KMS-11 (cell line): Measurements from ENCODE around the gene TMEM212.

Experiments used
- H2AFZ ChIP-seq: fragments of 200-600 bp; sonication (generic); 2 replicates; pipeline ENCODE4 v1.6.1; 2016; ENCODE audit warnings: antibody characterized with exemption, mixed run types, low read depth
- H3K27ac ChIP-seq: fragments of 200-600 bp; sonication (generic); 2 replicates; pipeline ENCODE4 v1.6.1; 2016; ENCODE audit warnings: mild to moderate bottlenecking, mixed run types
- H3K27me3 ChIP-seq: fragments of 200-600 bp; sonication (generic); 2 replicates; pipeline ENCODE4 v1.6.1; 2017; ENCODE audit warnings: mild to moderate bottlenecking, low read depth, mixed run types, moderate library complexity; ENCODE audit not compliant: insufficient read depth
- H3K36me3 ChIP-seq: fragments of 200-600 bp; sonication (generic); 2 replicates; pipeline ENCODE4 v1.6.1; 2017; ENCODE audit warnings: mild to moderate bottlenecking, mixed run types; ENCODE audit not compliant: insufficient read depth
- H3K4me1 ChIP-seq: fragments of 200-600 bp; sonication (generic); 2 replicates; pipeline ENCODE4 v1.6.1; 2016; ENCODE audit warnings: mild to moderate bottlenecking, low read depth, mixed run types; ENCODE audit not compliant: poor library complexity, severe bottlenecking
- H3K4me2 ChIP-seq: fragments of 200-600 bp; sonication (generic); 2 replicates; pipeline ENCODE4 v1.7.0; 2016; ENCODE audit warnings: mild to moderate bottlenecking, mixed run types
- H3K4me3 ChIP-seq: fragments of 200-600 bp; sonication (generic); IDR thresholded peaks from 2 replicates; pipeline ENCODE4 v1.6.1; 2017; ENCODE audit warnings: low read depth, low read length, mixed read lengths; ENCODE audit not compliant: insufficient read depth
- H3K79me2 ChIP-seq: fragments of 200-600 bp; sonication (generic); 2 replicates; pipeline ENCODE4 v1.6.1; 2016; ENCODE audit warnings: low read depth, mixed run types; ENCODE audit not compliant: insufficient read depth
- H3K9ac ChIP-seq: fragments of 200-600 bp; sonication (generic); 2 replicates; pipeline ENCODE4 v1.6.1; 2016; ENCODE audit warnings: mild to moderate bottlenecking, mixed run types
- H4K20me1 ChIP-seq: fragments of 200-600 bp; sonication (generic); 2 replicates; pipeline ENCODE4 v1.6.1; 2016; ENCODE audit warnings: mild to moderate bottlenecking, mixed run types; ENCODE audit not compliant: insufficient read depth
- TF ChIP-seq, protein P1 (sequence below): fragments of 200-600 bp; sonication (generic); conservative IDR thresholded peaks from 2 replicates; pipeline ENCODE4 v1.6.1; 2017; ENCODE audit warnings: low read depth, mild to moderate bottlenecking, antibody characterized with exemption, low read length, moderate library complexity, mixed read lengths

Gene TMEM212

DNA sequence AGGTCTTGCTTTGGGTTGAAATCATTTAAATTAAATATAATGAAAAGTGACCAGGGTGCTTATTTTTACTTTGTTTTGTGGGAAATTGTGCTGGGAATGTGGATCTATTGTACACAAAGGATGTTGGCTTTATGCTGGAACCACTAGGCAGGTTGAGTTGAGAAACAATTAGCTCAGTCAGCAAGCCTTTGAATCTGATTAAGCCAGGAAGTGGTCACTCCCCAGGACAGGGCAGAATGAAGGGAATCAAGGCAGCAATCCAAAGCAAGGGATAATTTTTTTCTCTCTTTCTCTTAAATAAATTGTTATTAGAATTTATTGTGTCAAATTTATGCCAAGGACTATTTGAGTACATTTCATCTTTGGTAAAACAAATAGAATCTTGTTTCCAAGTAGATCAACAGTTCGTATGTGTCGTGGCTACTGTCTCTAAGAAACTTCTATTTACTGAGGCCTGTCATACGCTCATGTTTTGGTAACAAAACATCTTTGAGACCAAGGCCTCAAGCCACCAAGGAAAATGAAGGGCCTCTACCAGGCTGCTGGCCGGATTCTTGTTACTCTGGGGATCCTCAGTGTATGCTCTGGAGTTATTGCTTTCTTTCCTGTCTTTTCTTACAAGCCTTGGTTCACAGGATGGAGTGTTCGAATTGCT is at the start of gene TMEM212:
TMEM212 (plus strand) TSS at position 486 of the 655 bp plus-strand sequence; CDS start at position 521, 35 bp downstream.
- Histone ChIP-seq H3K27me3 (no peaks in the 10 kb centered on the region), H3K79me2 (no peaks in the 10 kb centered on the region), H2AFZ (no peak within 1 kb of the TSS), H3K9ac (no peak within 1 kb of the TSS), H3K4me1 (no peaks in the 10 kb centered on the region), H4K20me1 (no peaks in the 10 kb centered on the region), H3K4me2 (no peak within 1 kb of the TSS), H3K27ac (no peak within 1 kb of the TSS), H3K4me3 (no peak within 1 kb of the TSS), H3K36me3 (no peaks in the 10 kb centered on the region)
- TF ChIP-seq, protein P1, sequence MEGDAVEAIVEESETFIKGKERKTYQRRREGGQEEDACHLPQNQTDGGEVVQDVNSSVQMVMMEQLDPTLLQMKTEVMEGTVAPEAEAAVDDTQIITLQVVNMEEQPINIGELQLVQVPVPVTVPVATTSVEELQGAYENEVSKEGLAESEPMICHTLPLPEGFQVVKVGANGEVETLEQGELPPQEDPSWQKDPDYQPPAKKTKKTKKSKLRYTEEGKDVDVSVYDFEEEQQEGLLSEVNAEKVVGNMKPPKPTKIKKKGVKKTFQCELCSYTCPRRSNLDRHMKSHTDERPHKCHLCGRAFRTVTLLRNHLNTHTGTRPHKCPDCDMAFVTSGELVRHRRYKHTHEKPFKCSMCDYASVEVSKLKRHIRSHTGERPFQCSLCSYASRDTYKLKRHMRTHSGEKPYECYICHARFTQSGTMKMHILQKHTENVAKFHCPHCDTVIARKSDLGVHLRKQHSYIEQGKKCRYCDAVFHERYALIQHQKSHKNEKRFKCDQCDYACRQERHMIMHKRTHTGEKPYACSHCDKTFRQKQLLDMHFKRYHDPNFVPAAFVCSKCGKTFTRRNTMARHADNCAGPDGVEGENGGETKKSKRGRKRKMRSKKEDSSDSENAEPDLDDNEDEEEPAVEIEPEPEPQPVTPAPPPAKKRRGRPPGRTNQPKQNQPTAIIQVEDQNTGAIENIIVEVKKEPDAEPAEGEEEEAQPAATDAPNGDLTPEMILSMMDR: no peak

DNA sequence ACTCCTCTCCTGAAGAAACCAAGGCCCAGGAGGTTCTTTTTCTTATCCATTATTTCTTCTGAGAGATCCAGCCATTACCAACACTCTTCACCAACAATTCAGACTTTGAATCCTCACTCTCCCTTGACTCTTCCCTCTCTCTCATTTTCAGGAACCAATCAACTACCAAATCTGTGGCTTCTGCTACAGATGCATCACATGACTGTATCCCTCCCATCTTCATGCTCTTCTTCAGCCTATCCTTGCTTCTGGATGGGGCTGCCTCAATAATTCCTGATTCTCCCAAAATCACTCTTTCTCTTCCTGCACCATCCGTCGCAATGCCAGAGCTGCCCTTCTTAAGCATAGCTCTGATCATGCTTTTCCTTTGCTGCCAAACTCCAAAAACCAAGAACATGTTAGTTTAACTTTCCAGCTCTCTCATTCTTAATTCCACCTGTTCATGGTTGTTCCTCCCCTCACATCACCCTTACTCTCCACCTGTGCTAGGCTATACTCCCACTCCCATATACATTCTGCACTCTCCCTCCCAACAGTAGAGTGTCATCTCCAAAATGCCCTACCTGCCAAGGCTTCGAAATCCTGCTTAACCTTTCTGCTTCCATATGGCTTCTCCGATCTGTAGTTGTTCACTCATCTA is 46.4 kb upstream of the TMEM212 start:
- H3K9ac ChIP-seq: no peak overlapping the region
- H3K4me2 ChIP-seq: no peak overlapping the region
- H3K27me3 ChIP-seq: no peaks in the 10 kb centered on the region
- H3K79me2 ChIP-seq: no peaks in the 10 kb centered on the region
- H3K4me3 ChIP-seq: no peak overlapping the region
- no peak overlapping the region for H2AFZ ChIP-seq
- H3K27ac ChIP-seq: no peak overlapping the region
- TF ChIP-seq, protein P1: no peak
- no peaks in the 10 kb centered on the region for H4K20me1 ChIP-seq
- H3K36me3 ChIP-seq: no peaks in the 10 kb centered on the region
- H3K4me1 ChIP-seq: no peaks in the 10 kb centered on the region

DNA sequence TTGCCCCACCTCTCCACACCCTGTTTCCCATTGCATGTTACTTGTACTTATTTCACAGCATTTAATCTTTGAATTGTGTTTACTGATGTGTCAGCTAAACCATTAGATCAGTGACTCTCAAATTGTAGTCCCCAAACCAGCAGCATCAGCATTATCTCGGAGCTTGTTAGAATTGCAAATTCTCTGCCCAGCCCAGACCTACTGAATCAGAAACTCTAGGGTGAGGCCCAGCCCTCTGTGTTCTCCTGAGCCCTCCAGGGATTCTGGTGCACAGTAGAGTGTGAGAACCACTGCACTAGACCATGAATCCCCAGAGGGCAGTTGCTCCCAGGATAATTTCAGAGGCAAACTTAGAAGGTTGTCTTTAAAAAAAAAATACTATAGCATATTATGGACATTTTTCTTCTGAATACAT is 45.9 kb upstream of the TMEM212 start:
- Histone ChIP-seq H3K4me1 (no peaks in the 10 kb centered on the region), H3K27me3 (no peaks in the 10 kb centered on the region), H2AFZ (no peak overlapping the region), H3K4me2 (no peak overlapping the region), H4K20me1 (no peaks in the 10 kb centered on the region), H3K36me3 (no peaks in the 10 kb centered on the region), H3K79me2 (no peaks in the 10 kb centered on the region), H3K27ac (no peak overlapping the region), H3K4me3 (no peak overlapping the region), H3K9ac (no peak overlapping the region)
- TF ChIP-seq, protein P1: no peak

DNA sequence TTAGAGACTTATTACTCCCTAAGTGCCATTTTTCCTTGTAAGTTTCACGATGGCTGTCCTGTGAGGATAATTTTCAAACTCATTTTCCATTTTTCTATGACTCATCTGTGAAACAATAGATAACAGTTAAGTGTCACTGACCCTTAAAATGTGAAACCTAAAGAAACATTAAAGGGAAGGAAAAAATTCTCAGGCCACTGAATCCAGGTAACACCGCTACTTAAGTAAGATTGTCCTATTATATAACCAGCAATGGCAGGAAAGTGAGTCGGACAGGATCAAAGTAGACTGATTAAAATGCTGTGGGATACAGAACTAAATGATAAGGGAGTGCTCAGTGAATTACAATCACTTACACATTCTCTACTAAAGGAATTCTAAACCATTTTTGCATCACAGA is 45.3 kb upstream of the TMEM212 start:
- no peaks in the 10 kb centered on the region for H3K36me3 ChIP-seq
- H3K4me3 ChIP-seq: no peak overlapping the region
- H3K4me2 ChIP-seq: no peak overlapping the region
- H2AFZ ChIP-seq: no peak overlapping the region
- H3K27ac ChIP-seq: no peak overlapping the region
- H4K20me1 ChIP-seq: no peaks in the 10 kb centered on the region
- TF ChIP-seq, protein P1: no peak
- H3K79me2 ChIP-seq: no peaks in the 10 kb centered on the region
- H3K4me1 ChIP-seq: no peaks in the 10 kb centered on the region
- H3K9ac ChIP-seq: no peak overlapping the region
- no peaks in the 10 kb centered on the region for H3K27me3 ChIP-seq
